Hepatocyte (in vitro differentiated cells): ENCODE data around the gene LDLRAD3.

Experiments used
- EZH2 ChIP-seq: fragments of 200-600 bp; sonication (generic); IDR thresholded peaks from 2 replicates; pipeline ENCODE4 v1.6.1; 2016; ENCODE audit warnings: antibody characterized with exemption, mild to moderate bottlenecking, borderline replicate concordance
- TF ChIP-seq, protein P1 (sequence below): fragments of 200-600 bp; sonication (generic); IDR thresholded peaks from 2 replicates; pipeline ENCODE4 v1.5.1; 2016; ENCODE audit warnings: antibody characterized with exemption, mild to moderate bottlenecking; ENCODE audit not compliant: poor library complexity

DNA sequence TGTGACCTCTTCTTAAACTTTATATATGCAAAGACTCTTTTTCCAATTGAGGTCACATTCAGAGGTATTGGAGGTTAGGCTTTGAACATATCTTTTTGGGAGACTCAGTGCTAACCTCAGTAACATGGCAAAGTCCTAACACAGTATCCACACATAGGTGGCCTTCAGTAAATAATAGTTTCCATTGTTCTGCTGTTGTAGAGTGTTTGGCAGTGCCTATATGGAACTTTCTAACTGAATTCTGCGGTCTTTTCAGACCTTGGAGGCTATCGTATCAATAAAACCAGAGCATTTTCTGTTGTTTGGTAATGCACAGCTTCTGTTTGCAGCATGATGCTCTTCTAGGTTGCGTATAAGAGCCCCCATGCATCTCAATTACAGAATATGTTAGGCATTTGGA, 47.0 kb downstream of the LDLRAD3 start:
- TF ChIP-seq, protein P1, sequence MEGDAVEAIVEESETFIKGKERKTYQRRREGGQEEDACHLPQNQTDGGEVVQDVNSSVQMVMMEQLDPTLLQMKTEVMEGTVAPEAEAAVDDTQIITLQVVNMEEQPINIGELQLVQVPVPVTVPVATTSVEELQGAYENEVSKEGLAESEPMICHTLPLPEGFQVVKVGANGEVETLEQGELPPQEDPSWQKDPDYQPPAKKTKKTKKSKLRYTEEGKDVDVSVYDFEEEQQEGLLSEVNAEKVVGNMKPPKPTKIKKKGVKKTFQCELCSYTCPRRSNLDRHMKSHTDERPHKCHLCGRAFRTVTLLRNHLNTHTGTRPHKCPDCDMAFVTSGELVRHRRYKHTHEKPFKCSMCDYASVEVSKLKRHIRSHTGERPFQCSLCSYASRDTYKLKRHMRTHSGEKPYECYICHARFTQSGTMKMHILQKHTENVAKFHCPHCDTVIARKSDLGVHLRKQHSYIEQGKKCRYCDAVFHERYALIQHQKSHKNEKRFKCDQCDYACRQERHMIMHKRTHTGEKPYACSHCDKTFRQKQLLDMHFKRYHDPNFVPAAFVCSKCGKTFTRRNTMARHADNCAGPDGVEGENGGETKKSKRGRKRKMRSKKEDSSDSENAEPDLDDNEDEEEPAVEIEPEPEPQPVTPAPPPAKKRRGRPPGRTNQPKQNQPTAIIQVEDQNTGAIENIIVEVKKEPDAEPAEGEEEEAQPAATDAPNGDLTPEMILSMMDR = no peak
- no peak for TF ChIP-seq EZH2
